HL-60 (cell line): ENCODE results near the gene SCART1.
"Not testable (repeated sequence)": the region's sequence is repeated elsewhere in the genome, so short reads cannot be mapped to it uniquely, and the experiment has no call there.

Source experiments
- DNase-seq, 2 experiments: peaks; one replicate each; pipeline ENCODE4 v3.0.0-alpha.2; 2010 to 2020; ENCODE audit warnings: low read depth in 1 of 2, low spot score in 1 of 2
- H3K27ac ChIP-seq: fragments of 250-450 bp; sonication (Bioruptor Pico); replicated peaks from 2 replicates; pipeline ENCODE4 v1.5.1; 2020; ENCODE audit warnings: mild to moderate bottlenecking, moderate library complexity
- H3K27me3 ChIP-seq: fragments of 250-450 bp; sonication (Bioruptor Pico); 2 replicates; pipeline ENCODE4 v1.5.1; 2021; ENCODE audit warnings: mild to moderate bottlenecking, moderate library complexity; ENCODE audit not compliant: insufficient read depth, poor library complexity, severe bottlenecking
- H3K4me3 ChIP-seq: replicated peaks from 2 replicates; pipeline ENCODE4 v1.5.1; 2011; ENCODE audit warnings: mild to moderate bottlenecking, control low read depth, low read length; ENCODE audit not compliant: insufficient read depth
- CTCF ChIP-seq: IDR thresholded peaks from one replicate; pipeline ENCODE4 v1.5.1; 2011; ENCODE audit warnings: low read length, control low read depth, inconsistent platforms; ENCODE audit not compliant: insufficient read depth
- GABPA ChIP-seq: IDR thresholded peaks from 2 replicates; pipeline ENCODE4 v1.6.1; 2012; ENCODE audit warnings: low read depth
- POLR2AphosphoS5 ChIP-seq: IDR thresholded peaks from 2 replicates; pipeline ENCODE4 v1.6.1; 2012; ENCODE audit warnings: low read depth
- REST ChIP-seq: IDR thresholded peaks from 2 replicates; pipeline ENCODE4 v1.6.1; 2012; ENCODE audit warnings: low read depth; ENCODE audit not compliant: insufficient replicate concordance
- SPI1 ChIP-seq: IDR thresholded peaks from 2 replicates; pipeline ENCODE4 v1.6.1; 2012; ENCODE audit warnings: low read depth, mild to moderate bottlenecking, borderline replicate concordance

Gene SCART1

GRCh38 chr10:133489816-133490588 is 36.3 kb downstream of the SCART1 start:
- DNase-seq = no peak
- no peak for TF ChIP-seq GABPA
- Histone ChIP-seq H3K27ac (no peak overlapping the region), H3K4me3 (no peak overlapping the region), H3K27me3 (no peaks in the 10 kb centered on the region)

DNA sequence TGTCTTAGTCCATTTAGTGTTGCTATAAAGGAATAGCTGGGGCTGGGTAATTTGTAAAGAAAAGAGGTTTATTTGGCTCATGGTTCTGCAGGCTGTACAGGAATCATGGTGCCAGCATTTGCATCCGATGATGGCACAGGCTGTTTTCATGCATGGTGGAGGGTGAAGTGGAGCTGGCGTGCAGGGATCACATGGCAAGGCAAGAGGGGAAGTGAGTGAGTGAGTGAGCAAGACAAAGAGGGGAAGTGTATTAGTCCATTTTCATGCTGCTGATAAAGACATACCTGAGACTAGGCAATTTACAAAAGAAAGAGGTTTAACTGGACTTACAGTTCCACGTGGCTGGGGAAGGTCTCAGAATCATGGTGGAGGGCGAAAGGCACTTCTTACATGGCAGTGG is 39.8 kb downstream of the SCART1 start:
- not testable (repeated sequence) for H3K27me3 ChIP-seq, H3K4me3 ChIP-seq
- TF ChIP-seq SPI1 = peak; percentile 92
- H3K27ac ChIP-seq = 0 out of 2 replicates have a peak overlapping the region, but pooled peaks have one; percentile 5
- DNase-seq = peak; percentile 12 to 72

- not testable (repeated sequence) for H3K4me3 ChIP-seq, H3K27me3 ChIP-seq, H3K27ac ChIP-seq
- DNase-seq = peak in 1 of 2 experiments; percentile 49
These were observed 43.6 kb downstream of the SCART1 start for GRCh38 chr10:133497363-133497762.

- not testable (repeated sequence) for H3K27me3 ChIP-seq, H3K4me3 ChIP-seq, DNase-seq, H3K27ac ChIP-seq
These were observed 45.4 kb downstream of the SCART1 start for GRCh38 chr10:133499176-133499575.

- not testable (repeated sequence) for H3K4me3 ChIP-seq, H3K27me3 ChIP-seq, DNase-seq, H3K27ac ChIP-seq
These were observed 47.2 kb downstream of the SCART1 start for GRCh38 chr10:133500897-133501296.

- TF ChIP-seq GABPA (no peak), SPI1 (no peak), CTCF (no peak), REST (no peak), POLR2AphosphoS5 (no peak)
- Histone ChIP-seq H3K27me3 (no peaks in the 10 kb centered on the region), H3K27ac (no peak overlapping the region), H3K4me3 (no peak overlapping the region)
- no peak for DNase-seq
These were observed 56.0 kb downstream of the SCART1 start for GRCh38 chr10:133509700-133510099.

- H3K27me3 ChIP-seq = no peaks in the 10 kb centered on the region
- TF ChIP-seq GABPA (no peak), POLR2AphosphoS5 (no peak), CTCF (no peak), REST (no peak), SPI1 (no peak)
- no peak overlapping the region for H3K4me3 ChIP-seq
- no peak for DNase-seq
- no peak overlapping the region for H3K27ac ChIP-seq
These were observed 57.7 kb downstream of the SCART1 start for GRCh38 chr10:133511408-133511807.
